ENCODE results near the gene MARCKSL1. TPM values are rescaled to one million over a fixed set of nuclear protein-coding genes. Genes with fewer than 3 reads are reported as not detected.

Gene MARCKSL1
- total and polyA plus RNA-seq, 2 of the 13 experiments (the other 11 are each of a cell fraction or from before 2014, with no cell fraction given) = 81.9 to 155 TPM

GRCh38 chr1:32321712-32322291, 14.2 kb downstream of the MARCKSL1 start (continued):
- TF ChIP-seq DZIP1 (CRISPR knock-in tag; IDR thresholded peaks at IDR 0.05) (no peak), ZNF703 (CRISPR knock-in tag; IDR thresholded peaks at IDR 0.05; ENCODE audit: borderline replicate concordance) (no peak), HDAC6 (IDR thresholded peaks at IDR 0.05; ENCODE audit: low read depth, low read length) (no peak), ZNF737 (CRISPR knock-in tag; IDR thresholded peaks at IDR 0.05; ENCODE audit: borderline replicate concordance) (no peak), XBP1 (CRISPR knock-in tag; IDR thresholded peaks at IDR 0.05) (no peak), CBFB (CRISPR knock-in tag; IDR thresholded peaks at IDR 0.05) (no peak), TCF12 (IDR thresholded peaks at IDR 0.05) (no peak), TCF12 (CRISPR knock-in tag; IDR thresholded peaks at IDR 0.05) (peak; percentile 88), ZNF629 (CRISPR knock-in tag; conservative IDR thresholded peaks at IDR 0.05) (0 out of 2 replicates have a peak, but pooled peaks have one; percentile 20), ZNF18 (CRISPR knock-in tag; IDR thresholded peaks at IDR 0.05; ENCODE audit: insufficient replicate concordance) (peak; percentile 37), PBX3 (CRISPR knock-in tag; IDR thresholded peaks at IDR 0.05; ENCODE audit: borderline replicate concordance) (no peak), ZBTB46 (CRISPR knock-in tag; IDR thresholded peaks at IDR 0.05; ENCODE audit: borderline replicate concordance) (no peak), ZIK1 (CRISPR knock-in tag; IDR thresholded peaks at IDR 0.05; ENCODE audit: borderline replicate concordance, low read depth) (no peak), MED8 (CRISPR knock-in tag; IDR thresholded peaks at IDR 0.05; ENCODE audit: insufficient replicate concordance) (peak; percentile 69), HIVEP1 (CRISPR knock-in tag; IDR thresholded peaks at IDR 0.05) (no peak), ZNF329 (CRISPR knock-in tag; IDR thresholded peaks at IDR 0.05; ENCODE audit: low read depth) (no peak), ZNF101 (CRISPR knock-in tag; IDR thresholded peaks at IDR 0.05; ENCODE audit: borderline replicate concordance, low read depth) (no peak), ASH2L (IDR thresholded peaks at IDR 0.05; ENCODE audit: insufficient read length, low read depth, low read length) (peak; percentile 74), SSRP1 (CRISPR knock-in tag; IDR thresholded peaks at IDR 0.05) (0 out of 2 replicates have a peak, but pooled peaks have one; percentile 40), ZC3H4 (CRISPR knock-in tag; IDR thresholded peaks at IDR 0.05; ENCODE audit: borderline replicate concordance) (no peak), ZNF10 (CRISPR knock-in tag; IDR thresholded peaks at IDR 0.05; ENCODE audit: borderline replicate concordance, low read depth) (no peak), HDAC1 (CRISPR knock-in tag; IDR thresholded peaks at IDR 0.05) (peak; percentile 85), ZNF326 (CRISPR knock-in tag; IDR thresholded peaks at IDR 0.05; ENCODE audit: borderline replicate concordance) (no peak), HMGA1 (CRISPR knock-in tag; conservative IDR thresholded peaks at IDR 0.05) (no peak)

All from HepG2 (cell line).